Activated T-cell treated with anti-CD3 and anti-CD28 coated beads, Interleukin-2, amount 50 U/mL, for 1 hour (primary cell): Measurements from ENCODE around the gene PPP1R9A.

Experiments
- DNase-seq: peaks from one replicate; pipeline ENCODE4 v3.0.0-alpha.2; 2020

The PPP1R9A gene

DNA sequence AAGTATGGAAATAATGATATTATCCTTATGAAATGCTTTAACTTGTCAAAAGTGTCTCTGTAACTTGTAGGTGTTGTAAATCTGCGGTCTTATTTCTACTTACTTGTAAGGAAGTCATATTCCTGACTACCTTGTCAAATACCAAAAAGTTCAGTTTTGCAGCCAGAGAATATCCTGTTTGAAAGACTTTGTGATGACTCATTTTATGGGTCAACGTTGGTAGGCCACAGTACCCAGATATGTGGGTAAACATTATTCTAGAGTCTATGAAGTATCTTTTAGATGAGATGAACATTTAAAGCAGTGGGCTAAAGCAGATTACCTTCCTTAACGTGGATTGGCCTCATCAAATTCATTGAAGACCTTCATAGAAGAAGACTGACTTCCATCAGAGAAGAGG lies 195.3 kb downstream of the PPP1R9A start:
- DNase-seq = no peak

DNA sequence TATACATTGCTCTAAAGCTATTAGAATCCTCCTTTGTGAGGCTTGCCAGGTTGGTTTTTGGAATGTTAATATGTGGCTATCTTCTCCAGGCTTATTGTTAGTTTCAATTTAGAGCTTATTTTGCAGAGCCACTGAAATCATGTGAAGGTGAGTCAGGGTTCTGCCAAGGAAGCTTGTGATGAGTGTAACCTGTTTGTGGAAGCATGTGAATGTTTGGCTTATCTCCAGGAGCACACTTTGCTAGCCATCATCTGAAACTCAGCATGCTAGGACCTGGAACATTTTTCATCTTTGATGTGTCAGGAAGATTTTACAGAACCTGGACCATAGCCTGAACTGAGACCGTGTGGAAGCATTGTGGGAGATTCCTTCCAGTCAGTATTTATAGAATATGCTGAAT lies 197.3 kb downstream of the PPP1R9A start:
- DNase-seq = no peak

DNA sequence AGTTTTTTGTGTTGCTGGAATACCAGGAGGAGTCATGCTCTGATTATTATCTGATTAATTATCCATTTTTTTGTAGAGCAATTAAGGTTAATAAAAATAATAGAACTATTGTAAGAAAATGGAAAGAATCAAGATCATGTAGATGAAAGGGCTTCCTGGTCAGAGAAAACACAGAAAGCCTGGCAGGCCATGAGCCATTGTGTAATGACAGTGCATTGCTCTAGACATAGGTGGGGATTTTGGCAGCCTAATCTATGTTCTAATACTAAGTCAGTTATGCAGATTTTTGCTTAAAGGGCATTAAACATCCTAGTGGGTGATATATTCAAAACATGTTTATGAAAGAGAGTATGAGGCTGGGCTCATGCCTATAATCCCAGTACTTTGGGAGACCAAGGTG lies 198.2 kb downstream of the PPP1R9A start:
- DNase-seq = no peak

DNA sequence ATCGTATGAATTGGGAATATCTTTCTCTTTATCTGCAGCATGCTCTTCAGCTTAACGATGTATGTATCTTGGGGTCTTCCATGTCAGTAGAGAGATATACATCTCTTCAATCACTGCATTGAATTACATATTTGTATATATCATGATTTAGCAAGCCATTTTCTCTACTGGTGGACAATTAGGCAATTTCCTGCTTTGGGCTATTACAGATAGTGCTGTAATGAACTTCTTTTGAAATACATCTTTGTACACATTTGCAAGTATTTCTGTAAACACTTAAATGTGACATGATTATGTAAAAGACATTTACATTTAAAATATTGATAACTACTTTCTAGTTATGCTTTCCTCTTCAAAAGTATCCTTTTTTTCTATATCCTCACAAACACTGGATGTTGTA lies 199.0 kb downstream of the PPP1R9A start:
- no peak for DNase-seq

DNA sequence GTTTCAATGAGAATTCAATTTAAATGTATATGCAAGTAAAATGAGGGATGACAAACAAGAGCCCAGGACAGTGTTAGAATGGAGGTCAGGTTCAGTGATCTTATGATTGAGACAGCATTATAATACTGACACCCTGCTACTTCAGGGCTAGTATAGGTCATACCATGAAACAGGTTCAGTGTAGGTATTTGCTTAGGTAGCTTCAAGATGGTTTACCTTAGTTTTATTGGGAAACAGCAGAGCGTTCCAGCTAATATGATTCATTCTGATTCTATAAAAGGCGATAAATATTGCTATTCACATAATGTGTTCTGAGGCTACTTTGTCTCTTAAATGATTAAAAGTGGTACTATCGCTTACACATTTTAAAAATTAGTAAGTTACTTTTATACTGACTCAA lies 203.3 kb downstream of the PPP1R9A start:
- DNase-seq = no peak

DNA sequence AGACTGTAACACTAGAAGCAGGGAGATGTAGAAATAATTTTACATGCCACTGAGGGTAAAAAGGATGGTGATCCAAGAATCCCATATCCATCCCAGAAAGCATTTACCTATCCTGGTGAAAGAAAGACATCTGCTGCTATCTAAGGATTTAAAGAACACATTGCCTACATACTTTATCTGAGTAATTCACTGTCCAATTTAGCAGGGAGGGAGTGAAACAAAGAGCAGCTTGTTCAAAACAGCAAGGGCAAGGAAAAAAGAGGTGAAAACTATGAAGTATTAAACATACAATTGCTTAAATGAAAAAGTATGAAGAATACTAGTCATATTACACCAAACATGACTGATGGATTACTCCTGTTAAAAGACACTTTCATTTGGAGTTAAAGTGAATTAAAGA lies 206.2 kb downstream of the PPP1R9A start:
- no peak for DNase-seq

DNA sequence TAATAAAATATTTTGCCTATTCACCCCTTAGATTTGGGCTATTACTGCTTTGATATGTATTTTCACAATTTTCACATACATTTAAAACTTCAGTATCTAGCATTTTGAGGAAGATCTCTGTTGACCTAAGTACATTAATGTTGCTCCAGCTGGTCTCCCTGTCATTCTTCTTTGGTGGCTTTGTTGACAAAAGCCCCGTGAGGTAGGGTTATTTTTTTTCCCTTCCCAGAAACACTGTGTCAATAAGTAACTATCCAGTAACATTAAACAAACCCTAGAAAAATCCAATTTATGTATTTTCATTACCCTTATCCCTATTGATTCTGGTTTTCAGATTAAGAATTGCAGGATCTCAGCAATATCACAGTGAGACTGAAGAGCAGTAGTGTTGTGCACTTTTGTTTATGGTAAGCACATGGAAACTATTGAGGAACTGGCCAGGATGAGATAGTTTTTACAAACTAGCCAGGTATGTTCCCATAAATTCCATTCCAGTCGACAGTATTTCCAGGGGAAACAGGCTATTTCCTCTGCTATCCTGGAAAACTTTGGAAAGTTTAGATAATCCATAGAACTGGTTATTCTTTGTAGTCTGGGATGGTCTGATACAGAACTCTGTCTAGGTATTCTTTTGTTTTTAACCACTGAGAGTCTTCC lies 218.8 kb downstream of the PPP1R9A start:
- no peak for DNase-seq

DNA sequence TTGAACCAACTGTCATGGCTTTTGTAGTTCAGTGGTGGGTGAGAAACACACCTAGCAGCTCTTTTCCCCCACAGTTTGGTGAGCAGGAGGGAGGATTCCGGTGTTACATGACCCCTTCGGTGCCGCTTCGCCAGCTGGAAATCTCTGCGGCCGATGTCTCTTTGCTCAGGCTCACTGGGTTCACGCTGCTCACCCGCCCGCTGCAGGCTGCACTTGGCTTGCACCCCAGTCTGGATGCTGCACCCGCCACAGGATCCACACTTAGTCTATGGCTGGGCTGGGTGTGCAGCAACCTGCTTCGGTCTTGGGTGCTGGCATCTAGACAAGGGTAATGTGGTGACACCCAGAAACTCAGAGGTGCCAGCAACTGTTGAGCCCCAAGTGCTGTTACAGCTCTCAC lies 225.1 kb downstream of the PPP1R9A start:
- no peak for DNase-seq

DNA sequence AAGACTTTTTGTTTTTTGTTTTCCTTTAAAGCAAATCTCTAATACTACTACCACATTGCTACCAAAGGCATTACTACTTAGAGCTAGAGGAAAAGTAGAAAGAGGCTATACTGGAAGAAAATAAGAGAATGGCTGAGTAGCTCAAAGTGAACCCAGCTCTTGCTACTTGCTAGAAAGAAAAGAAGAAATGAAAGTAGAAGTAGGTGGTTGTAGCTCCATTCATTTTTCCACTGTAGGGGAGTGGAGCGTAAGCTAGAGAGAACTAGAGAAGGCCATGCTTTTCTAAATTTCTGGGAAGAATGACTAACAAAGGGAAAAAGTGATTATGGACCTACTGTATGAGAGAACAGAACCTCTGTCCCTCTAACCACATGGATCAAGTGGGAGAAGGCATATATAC lies 232.5 kb downstream of the PPP1R9A start:
- DNase-seq = no peak

DNA sequence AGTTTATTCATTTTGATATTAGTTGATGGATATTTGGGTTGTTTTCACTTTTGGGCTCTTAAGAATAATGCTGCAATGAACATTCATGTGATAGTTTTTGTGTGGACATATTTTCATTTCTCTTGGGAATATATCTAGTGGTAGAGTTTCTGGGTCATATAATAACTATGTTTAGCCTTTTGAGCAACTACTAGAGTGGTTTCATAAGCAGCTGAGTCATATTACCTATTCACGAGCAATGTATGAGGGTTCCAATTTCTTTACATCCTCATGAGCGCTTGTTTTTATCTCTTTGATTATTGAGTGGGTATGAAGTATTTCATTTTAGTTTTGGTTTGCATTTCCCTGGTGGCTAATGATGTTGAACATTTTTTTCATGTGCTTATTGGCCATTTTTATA lies 234.4 kb downstream of the PPP1R9A start:
- DNase-seq = no peak

DNA sequence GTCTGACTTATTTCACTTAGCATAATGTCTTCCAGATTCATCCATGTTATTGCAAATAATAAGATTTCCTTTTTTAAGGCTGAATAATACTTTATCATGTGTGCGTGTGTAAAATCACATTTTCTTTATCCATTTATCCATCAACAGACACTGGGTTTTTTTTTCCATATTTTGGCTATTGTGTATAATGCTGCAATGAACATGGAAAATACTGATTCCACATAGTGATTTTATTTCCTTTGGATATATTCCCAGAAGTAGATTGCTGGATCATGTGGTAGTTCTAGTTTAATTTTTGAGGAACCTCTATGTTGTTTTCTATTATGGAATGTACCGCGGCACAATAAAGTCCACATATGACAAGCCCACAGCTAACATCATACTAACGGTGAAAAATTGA lies 236.9 kb downstream of the PPP1R9A start:
- DNase-seq = no peak

DNA sequence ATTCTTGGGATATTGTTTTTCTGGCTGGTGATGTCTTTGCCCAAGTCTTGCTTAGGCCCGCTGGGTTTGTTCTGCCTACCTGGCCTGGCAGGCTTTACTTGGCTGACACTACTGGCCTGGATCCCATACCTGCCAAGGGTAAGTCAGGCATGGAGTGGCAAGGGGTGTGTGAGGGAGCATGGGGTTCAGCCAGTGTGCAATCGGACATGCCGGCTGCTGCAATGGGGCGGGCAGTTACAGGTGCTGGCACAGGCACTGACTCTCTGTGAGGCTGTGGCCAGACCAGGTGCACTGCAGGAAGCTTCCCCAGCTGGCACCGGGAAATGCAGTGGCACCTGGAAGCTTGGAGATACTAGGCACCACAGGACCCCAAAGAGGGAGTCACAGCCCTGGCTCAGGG lies 248.6 kb downstream of the PPP1R9A start:
- DNase-seq = no peak

DNA sequence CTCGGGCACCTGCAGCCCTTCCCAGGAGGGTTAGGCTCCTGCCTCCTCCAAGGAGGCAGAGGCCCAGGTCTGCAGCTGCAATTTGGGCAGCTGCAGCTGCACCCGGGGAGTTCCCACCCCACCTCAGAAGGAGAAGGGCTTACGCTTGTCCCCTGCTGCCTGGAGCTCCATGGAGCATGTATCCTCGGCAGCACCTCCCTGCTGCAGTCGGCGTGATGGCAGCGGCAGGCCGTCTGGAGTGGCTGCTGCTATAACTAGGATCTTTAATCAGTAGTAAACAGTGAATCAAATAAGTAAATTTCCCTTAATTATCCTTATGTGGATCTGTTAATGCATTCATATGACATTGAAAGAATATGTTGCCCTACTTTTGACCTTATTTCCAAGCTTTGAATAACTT lies 250.0 kb downstream of the PPP1R9A start:
- DNase-seq = no peak

DNA sequence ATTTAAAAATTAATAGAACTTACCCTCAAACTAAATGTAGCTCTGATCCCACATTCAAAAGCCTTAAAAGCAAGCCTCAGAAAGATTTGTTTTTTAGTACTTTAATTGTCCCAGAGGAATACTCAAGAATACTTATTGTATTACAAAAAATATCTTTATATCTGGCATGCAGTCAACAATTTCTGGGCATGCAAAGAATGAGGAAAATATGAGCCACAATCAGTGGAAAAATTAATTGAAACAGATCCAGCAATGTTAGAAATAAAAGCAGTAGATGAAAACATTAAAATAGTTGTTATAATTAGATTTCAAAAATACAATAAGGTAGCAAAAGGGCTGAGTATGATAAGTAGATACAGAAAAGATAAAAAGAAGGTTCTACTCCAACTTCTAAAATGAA lies 262.3 kb downstream of the PPP1R9A start:
- no peak for DNase-seq

DNA sequence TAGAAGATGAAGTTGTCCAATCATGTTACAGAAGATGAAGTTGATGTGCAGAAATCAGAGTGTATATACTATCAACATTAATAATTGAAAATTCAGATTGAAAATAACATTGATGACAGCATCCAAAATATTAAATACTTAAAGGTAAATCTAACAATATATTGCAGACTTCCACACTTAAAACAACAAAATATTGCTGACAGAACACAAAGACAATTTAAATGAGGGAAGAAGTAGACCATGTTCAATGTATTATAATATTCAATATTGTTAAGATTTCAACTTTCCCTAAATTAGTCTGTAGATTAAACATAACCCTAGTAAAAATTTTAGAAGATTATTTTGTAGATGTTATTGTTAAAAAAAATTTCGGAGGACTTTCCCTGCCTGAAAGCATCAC lies 265.0 kb downstream of the PPP1R9A start:
- DNase-seq = no peak

DNA sequence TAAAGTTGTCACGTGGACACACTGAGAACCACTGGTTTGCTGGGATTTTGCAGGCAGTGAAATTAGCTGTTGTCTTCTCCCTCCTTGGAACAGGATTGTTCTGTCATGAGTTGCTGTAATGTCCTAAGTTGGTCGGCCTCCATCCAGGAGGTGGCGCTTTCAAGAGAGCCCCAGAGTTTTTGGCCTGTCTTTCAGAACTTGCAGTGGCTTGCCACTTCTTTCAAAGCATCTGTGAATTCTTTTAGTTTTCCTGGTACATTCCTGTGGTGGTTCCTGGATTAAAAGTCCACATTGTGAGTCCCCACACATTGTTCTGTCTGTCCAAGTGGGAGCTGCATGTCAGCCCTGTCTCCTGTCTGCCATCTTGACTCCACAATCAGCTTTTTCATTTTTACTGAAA lies 283.1 kb downstream of the PPP1R9A start:
- no peak for DNase-seq

DNA sequence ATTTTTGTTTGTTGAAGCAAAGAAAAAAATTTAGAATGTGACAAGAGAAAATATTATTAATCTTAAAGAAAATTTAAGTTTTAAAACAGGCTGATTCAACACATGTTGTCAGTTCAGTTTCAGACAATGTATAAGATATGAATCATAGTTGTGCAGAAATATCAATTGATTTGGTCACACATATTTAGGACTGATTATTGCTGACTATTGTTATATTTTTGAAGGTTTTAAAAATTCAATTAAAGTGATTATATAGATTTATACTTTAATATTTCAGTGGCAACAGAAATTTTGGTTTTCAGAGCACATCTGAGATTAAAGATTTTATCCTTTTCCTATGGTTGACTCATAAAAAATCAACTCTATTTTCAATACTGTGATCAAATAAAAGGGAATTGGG lies 284.4 kb downstream of the PPP1R9A start:
- no peak for DNase-seq

DNA sequence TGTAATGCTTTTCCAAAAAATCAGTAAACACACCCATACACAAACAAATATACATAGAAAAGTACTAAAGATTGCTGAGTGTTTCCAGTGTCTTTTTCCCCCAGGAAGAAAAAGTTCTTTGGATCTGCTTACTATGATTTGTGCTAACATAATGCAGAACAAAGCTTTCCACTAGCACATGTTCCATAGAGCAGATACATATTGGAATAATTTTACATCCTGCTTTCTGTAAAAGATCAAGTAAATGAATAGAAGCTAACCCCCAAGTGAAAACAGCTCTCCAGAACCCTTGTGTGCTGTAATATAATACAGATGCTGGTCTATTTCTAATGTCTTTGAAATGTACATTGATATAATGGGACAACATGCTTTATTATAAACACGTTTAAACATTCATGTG lies 291.5 kb downstream of the PPP1R9A start:
- no peak for DNase-seq

DNA sequence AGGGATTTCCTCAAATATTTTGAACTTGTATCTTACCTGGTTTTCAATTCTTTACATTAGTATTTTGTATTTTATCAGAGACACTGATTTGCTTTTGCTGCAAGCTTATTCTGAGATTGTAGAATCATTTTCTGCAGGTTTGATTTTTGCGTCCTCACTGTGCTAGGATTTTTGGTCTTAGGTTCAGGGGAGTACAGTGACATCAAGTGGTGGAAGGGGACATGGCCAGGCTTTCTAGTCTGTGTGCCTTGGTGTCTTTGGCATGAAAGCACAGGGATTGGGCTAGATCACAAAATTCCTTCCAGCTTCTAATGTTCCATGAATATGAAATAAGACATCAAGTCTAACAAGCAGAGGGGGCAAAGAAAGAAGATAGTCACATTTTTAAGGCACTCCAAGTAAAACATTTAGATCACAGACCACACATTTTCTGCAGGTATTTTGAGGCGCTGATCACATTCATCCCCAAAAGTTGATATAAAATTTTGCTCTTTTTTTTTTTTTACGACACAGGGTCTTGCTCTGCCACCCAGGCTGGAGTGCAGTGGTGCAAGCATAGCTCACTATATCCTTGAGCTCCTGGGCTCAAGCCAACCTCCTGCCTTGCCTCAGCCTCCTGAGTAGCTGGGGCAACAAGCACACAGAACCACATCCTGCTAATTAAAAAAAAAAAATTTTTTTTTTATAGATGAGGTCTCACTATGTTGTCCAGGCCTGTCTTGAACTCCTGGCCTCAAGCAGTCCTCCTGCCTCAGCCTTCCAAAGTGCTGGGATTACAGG lies 292.6 kb downstream of the PPP1R9A start:
- no peak for DNase-seq

DNA sequence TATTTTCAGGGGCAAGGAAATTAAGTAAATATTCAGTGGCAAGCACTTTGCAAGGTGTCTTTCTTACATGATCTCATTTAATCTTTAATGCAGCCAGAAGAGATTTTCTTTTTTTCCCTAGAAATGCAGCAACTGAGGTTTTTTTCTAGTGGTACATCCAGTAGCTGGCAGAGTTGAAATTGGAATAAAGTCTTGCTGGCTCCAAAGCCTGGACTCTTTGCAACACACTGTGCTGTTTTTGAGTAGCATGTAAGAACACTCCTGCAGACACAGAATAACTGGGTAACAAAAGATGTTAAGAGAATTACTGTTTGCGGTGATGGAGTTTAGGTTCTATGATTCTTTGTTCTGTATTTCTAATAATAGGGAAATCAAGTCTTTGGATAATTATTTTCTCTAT lies 293.3 kb downstream of the PPP1R9A start:
- no peak for DNase-seq

DNA sequence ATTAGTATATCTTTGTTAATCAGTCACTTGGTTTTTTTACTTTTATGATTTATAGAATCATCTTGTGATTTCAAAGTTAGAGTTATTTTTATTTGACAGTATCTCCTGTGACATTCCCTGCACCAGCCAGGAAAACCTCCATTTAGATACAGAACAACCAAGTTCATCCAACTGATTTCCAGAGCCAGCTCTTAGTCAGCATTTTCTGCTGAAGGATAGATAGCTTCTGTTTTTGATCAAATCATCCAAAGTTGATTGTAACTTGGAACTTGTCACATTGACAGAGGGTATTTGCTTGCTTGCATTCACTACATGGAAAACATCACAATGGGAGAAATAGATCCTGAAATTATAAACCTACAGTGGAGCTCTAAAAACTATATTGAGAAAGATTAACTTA lies 294.3 kb downstream of the PPP1R9A start:
- DNase-seq = no peak

DNA sequence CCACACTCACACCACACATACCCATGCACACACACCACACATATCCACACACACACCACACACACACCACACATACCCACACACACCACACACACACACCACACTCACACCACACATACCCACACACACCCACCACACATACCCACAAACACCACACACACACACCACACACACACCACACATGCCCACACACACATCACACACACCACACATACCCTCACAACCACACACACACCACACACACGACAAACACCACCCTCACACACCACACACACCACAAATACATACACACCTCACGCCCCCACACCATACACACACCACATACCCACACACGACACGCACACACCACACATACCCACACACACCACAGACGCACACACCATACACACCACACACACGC lies 297.2 kb downstream of the PPP1R9A start:
- no peak for DNase-seq

DNA sequence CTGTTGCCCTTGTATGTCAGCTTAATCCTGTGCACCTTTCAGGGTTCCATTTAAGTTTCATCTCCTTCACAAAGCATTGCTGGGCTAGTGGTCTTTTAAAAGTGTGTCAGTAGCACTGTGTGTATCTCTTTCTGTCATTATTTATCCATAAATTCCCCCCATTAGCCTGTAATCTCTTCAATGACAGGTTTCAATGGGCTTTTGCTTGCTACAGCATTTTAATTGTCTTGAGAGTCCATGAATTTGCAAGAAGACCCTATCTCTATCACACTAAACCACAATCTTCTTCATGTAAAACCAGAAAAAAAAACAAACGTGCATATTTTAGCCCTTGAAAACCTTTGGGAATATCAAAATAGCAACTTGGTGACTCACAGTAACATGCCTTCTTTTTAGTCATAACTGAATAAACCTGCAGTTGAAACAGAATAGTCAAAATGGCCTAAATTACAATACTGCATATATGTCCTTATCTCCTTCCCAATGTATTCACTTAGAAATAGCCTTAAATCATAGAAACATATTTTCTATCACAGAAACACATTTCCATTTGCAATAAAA lies 298.4 kb downstream of the PPP1R9A start:
- no peak for DNase-seq

DNA sequence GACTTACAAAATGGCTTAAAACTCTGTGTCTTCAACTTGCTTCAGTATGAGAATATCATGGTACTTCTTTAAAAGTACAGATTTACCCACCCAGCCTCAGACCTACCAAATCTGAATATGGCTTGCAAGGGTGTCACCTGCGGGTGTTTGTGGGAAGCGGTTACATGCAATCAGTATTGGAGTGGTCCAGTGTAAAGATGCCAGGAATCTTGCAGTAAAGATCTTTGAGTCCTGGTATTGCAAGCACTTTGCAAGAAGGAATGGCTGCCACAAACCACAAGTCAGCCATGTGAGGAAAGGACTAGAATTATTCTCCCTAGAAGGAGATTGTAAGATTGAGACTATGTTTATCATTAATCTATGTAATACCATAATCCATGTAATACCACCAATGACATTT lies 301.9 kb downstream of the PPP1R9A start:
- DNase-seq = no peak

DNA sequence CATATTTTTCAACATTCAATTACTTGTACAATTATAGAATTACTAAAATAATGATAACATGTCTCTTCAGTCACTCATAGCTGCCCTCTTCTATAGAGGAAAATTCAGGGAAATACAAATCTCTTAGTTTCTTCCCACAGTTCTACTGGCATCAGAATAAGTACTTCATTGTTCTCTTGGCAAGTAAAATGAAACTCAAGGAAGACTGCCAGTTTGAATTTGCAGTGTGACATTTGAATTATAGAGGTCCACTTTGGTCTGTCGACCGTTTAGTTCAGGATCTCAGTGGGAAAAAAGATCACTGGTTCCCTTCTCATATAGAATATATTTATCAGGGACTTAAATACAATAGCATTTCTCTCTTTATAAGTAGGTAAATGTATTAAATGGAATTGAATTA lies 302.4 kb downstream of the PPP1R9A start:
- DNase-seq = no peak
